CD1c-positive myeloid dendritic cell (primary cell): ENCODE data around the gene LRRC18.

Experiments
- DNase-seq: peaks from one replicate; pipeline ENCODE4 v3.0.0-alpha.2; 2016; ENCODE audit errors: extremely low spot score

The LRRC18 gene

GRCh38 chr10:48939790-48940325, at the start of gene LRRC18:
TSS of gene LRRC18 (minus strand) at chr10:48939840. CDS start at chr10:48914155, 25,685 bp downstream.
- no peak for DNase-seq

GRCh38 chr10:48985621-48986158, 46.0 kb upstream of the LRRC18 start:
- DNase-seq, result no peak

- no peak for DNase-seq
Observed at GRCh38 chr10:48983648-48984351, 44.2 kb upstream of the LRRC18 start.

- no peak for DNase-seq
Observed at GRCh38 chr10:48982584-48982983, 42.9 kb upstream of the LRRC18 start.

- peak; percentile 39 for DNase-seq
Observed at GRCh38 chr10:48981310-48981907, 41.8 kb upstream of the LRRC18 start.

- DNase-seq, result no peak
Observed at GRCh38 chr10:48978318-48978717, 38.7 kb upstream of the LRRC18 start.

GRCh38 chr10:48976196-48976595, 36.6 kb upstream of the LRRC18 start:
- DNase-seq, result no peak

- DNase-seq, result no peak
Observed at GRCh38 chr10:48974510-48975156, 35.0 kb upstream of the LRRC18 start.

- DNase-seq, result no peak
Observed at GRCh38 chr10:48973065-48973464, 33.4 kb upstream of the LRRC18 start.

GRCh38 chr10:48970654-48971053, 31.0 kb upstream of the LRRC18 start:
- no peak for DNase-seq

- no peak for DNase-seq
Observed at GRCh38 chr10:48970046-48970445, 30.4 kb upstream of the LRRC18 start.

- no peak for DNase-seq
Observed at GRCh38 chr10:48968036-48968435, 28.4 kb upstream of the LRRC18 start.

- DNase-seq, result no peak
Observed at GRCh38 chr10:48965460-48965859, 25.8 kb upstream of the LRRC18 start.

- DNase-seq, result no peak
Observed at GRCh38 chr10:48964038-48964437, 24.4 kb upstream of the LRRC18 start.

GRCh38 chr10:48958598-48959190, 19.1 kb upstream of the LRRC18 start:
- DNase-seq, result no peak

- no peak for DNase-seq
Observed at GRCh38 chr10:48957361-48958151, 17.9 kb upstream of the LRRC18 start.

- DNase-seq, result no peak
Observed at GRCh38 chr10:48951707-48952106, 12.1 kb upstream of the LRRC18 start.

GRCh38 chr10:48948470-48949037, 8.9 kb upstream of the LRRC18 start:
- no peak for DNase-seq

- DNase-seq, result no peak
Observed at GRCh38 chr10:48947690-48948469, 8.2 kb upstream of the LRRC18 start.

- DNase-seq, result no peak
Observed at GRCh38 chr10:48946891-48947500, 7.4 kb upstream of the LRRC18 start.
